Esophagus squamous epithelium (tissue), 5 donors: ENCODE results near the gene RGCC. TPM values are rescaled to one million over a fixed set of nuclear protein-coding genes. Genes with fewer than 3 reads are reported as not detected.

Experiments used
- DNase-seq: peaks from one replicate; lab custom pipeline; 2025; lab: John Stamatoyannopoulos, UW
- H3K27ac ChIP-seq, 4 donors: fragments of 200-600 bp; sonication (generic); one replicate each; pipeline ENCODE4 v1.5.1; 2016 to 2019; ENCODE audit warnings: mild to moderate bottlenecking in 1 of 4
- H3K27me3 ChIP-seq, 4 donors: fragments of 200-600 bp; sonication (generic); 1 replicate in 3 of 4; 2 replicates in 1 of 4; pipeline versions ENCODE4 v1.5.1 to v1.6.0; 2017 to 2021; ENCODE audit warnings: antibody characterized with exemption in 1 of 4
- H3K36me3 ChIP-seq, 3 donors: fragments of 200-600 bp; sonication (generic); one replicate each; pipeline ENCODE4 v1.5.1; 2016 to 2019
- H3K4me1 ChIP-seq, 3 donors: fragments of 200-600 bp; sonication (generic); one replicate each; pipeline ENCODE4 v1.5.1; 2017 to 2019
- H3K4me3 ChIP-seq, 4 donors: fragments of 200-600 bp; sonication (generic); 1 replicate in 3 of 4; 2 replicates in 1 of 4; pipeline ENCODE4 v1.5.1; 2016 to 2019; ENCODE audit warnings: mild to moderate bottlenecking in 2 of 4, moderate library complexity in 1 of 4
- H3K9me3 ChIP-seq, 3 donors: fragments of 200-600 bp; sonication (generic); one replicate each; pipeline ENCODE4 v1.5.1; 2016 to 2019
- CTCF ChIP-seq, 6 experiments: fragments of 450-650 bp in 4 of 6; fragments of 200-600 bp in 2 of 6; sonication (generic) in 2 of 6; IDR thresholded peaks; one replicate each; pipeline ENCODE4 v1.5.1; 2016 to 2019; ENCODE audit warnings: antibody characterized with exemption in 6 of 6, mild to moderate bottlenecking in 4 of 6, moderate library complexity in 4 of 6
- POLR2A ChIP-seq, 4 donors: fragments of 450-650 bp; IDR thresholded peaks; one replicate each; pipeline ENCODE4 v1.6.1; 2017; ENCODE audit warnings: antibody characterized with exemption in 4 of 4, mild to moderate bottlenecking in 4 of 4, moderate library complexity in 3 of 4
- WGBS, 2 donors: methylation state at CpG; one replicate each; pipeline ENCODE4 v1.1.5; 2018; 5-methylcytosine and 5-hydroxymethylcytosine counted together
- intact Hi-C: fragments of 100-400 bp; cut with DNase I; formaldehyde crosslinking; loops from one replicate; pipeline ENCODE4 v1.15.0; 2022
- total RNA-seq, 4 donors: library from RNA; depleted of rRNA; stranded (reverse); fragments of >200 nt; gene quantifications; one replicate each; pipeline ENCODE4 v1.1.0, GENCODE V29; 2016
- donor health status: DM: yes; HTN: yes; CAD: no.

RGCC gene
- total RNA-seq, 4 donors from 2014 or later, result 8.5 to 39.7 (median 16.7) TPM

- no peak overlapping the region for H3K27ac ChIP-seq
- peaks cover 16 to 60% (median 19%) of the 10 kb centered on the region in 3 donors for H3K4me1 ChIP-seq
- DNase-seq, result no peak
- H3K36me3 ChIP-seq, result peaks cover 0 to 11% (median 0%) of the 10 kb centered on the region in 3 donors
- intact Hi-C loops, result no loop called here
- no peak for TF ChIP-seq POLR2A (IDR thresholded peaks at IDR 0.05)
- no peak for TF ChIP-seq CTCF (IDR thresholded peaks at IDR 0.05)
- no peak overlapping the region for H3K4me3 ChIP-seq
- no peaks in the 10 kb centered on the region for H3K9me3 ChIP-seq
- WGBS, 2 donors, result 38 to 43% methylated on average over 2 of the region's 2 CpGs
- peaks cover 0 to 43% (median 0%) of the 10 kb centered on the region in 4 donors for H3K27me3 ChIP-seq
Measured at GRCh38 chr13:41460930-41461329, 3.6 kb downstream of the RGCC start.

GRCh38 chr13:41461527-41462139, 4.3 kb downstream of the RGCC start:
- H3K9me3 ChIP-seq, result no peaks in the 10 kb centered on the region
- H3K4me1 ChIP-seq, result peaks cover 16 to 60% (median 19%) of the 10 kb centered on the region in 3 donors
- peaks cover 0 to 36% (median 0%) of the 10 kb centered on the region in 4 donors for H3K27me3 ChIP-seq
- H3K27ac ChIP-seq, result no peak overlapping the region
- no peak overlapping the region for H3K4me3 ChIP-seq
- intact Hi-C loops, result no loop called here
- TF ChIP-seq POLR2A (IDR thresholded peaks at IDR 0.05) (no peak), CTCF (IDR thresholded peaks at IDR 0.05) (no peak)
- 71 to 90% methylated on average over 3 of the region's 3 CpGs for WGBS, 2 donors
- DNase-seq, result no peak
- H3K36me3 ChIP-seq, result peaks cover 0 to 11% (median 0%) of the 10 kb centered on the region in 3 donors

- Histone ChIP-seq H3K4me3 (no peak overlapping the region), H3K27ac (peak overlapping the region in 2 of 4 donors; percentile 14 to 17), H3K36me3 (peaks cover 0 to 16% (median 0%) of the 10 kb centered on the region in 3 donors), H3K27me3 (peaks cover 0 to 28% (median 0%) of the 10 kb centered on the region in 4 donors), H3K4me1 (peaks cover 11 to 60% (median 14%) of the 10 kb centered on the region in 3 donors), H3K9me3 (no peaks in the 10 kb centered on the region)
- intact Hi-C loops, result no loop called here
- DNase-seq, result no peak
- WGBS, 2 donors, result 79 to 95% methylated on average over 6 of the region's 6 CpGs
- TF ChIP-seq POLR2A (IDR thresholded peaks at IDR 0.05) (no peak), CTCF (IDR thresholded peaks at IDR 0.05) (no peak)
Measured at GRCh38 chr13:41462427-41462826, 5.1 kb downstream of the RGCC start.

DNA sequence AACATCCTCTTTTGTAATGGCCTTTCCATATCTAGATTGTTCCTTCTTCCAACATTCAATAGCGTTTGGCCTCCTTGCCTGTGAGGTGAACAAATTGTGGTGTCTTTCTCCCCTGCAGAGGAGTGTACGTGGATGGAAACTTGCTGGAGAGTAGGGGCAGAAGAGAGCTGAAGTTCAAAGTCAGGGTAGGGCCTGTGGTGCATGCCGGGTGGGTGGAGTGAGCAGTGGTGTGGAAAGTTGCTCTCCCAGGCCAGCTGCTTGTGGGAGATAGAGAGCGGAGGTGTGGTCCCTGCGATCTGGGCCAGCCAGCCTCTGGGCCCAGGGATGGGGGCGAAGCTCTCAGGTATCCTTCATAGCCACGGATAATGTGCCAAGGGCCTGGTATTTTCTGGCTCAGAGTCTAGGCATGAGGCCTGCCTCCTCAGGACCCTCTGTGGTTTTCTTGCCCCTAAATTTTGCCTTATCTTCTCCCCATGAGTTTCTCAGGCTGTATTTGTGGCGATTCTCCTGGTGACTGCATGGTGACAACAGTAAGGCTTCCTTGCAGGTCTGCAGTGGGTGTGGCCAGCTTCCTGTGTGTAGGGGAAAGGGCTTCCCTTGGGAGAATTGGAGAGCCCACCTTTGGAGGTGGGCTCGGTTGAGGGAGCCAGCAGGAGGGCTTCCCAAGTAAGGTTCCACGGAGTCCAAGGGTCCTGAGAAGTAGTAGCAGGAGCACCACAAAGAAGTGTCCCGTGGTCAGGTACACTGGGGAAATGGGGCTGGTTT, 6.7 kb downstream of the RGCC start:
- TF ChIP-seq POLR2A (IDR thresholded peaks at IDR 0.05), result no peak
- no peak for TF ChIP-seq CTCF (IDR thresholded peaks at IDR 0.05)
- H3K9me3 ChIP-seq, result no peaks in the 10 kb centered on the region
- 76 to 77% methylated on average over 4 to 6 of the region's 11 CpGs for WGBS, 2 donors
- H3K4me1 ChIP-seq, result peaks cover 5 to 58% (median 10%) of the 10 kb centered on the region in 3 donors
- H3K27me3 ChIP-seq, result peaks cover 0 to 13% (median 0%) of the 10 kb centered on the region in 4 donors
- peak overlapping the region; percentile 9 to 78 (median 56) for H3K27ac ChIP-seq
- DNase-seq, result no peak
- intact Hi-C loops, result no loop called here
- peaks cover 0 to 31% (median 0%) of the 10 kb centered on the region in 3 donors for H3K36me3 ChIP-seq
- no peak overlapping the region for H3K4me3 ChIP-seq
